Left lung (tissue), 10 donors: Measurements from ENCODE around the gene MYOZ2. TPM values are rescaled to one million over a fixed set of nuclear protein-coding genes. Genes with fewer than 3 reads are reported as not detected.

Experiments
- ATAC-seq: fragments of 200-7000 bp; cut with Tn5 transposase; one replicate; pipeline ENCODE4 v1.9.1; 2020; ENCODE audit warnings: moderate library complexity
- DNase-seq, 4 donors: peaks; one replicate each; pipeline ENCODE4 v3.0.0-alpha.2; 2013 to 2020
- H3K27ac ChIP-seq, 2 donors: fragments of 200-600 bp; sonication (generic) in 1 of 2; one replicate each; pipeline versions ENCODE4 v1.5.0 to v1.8.0; 2020 to 2021
- H3K27me3 ChIP-seq, 2 donors: fragments of 200-600 bp; sonication (generic) in 1 of 2; one replicate each; pipeline versions ENCODE4 v1.5.0 to v1.8.0; 2020 to 2021
- H3K36me3 ChIP-seq, 2 donors: fragments of 200-600 bp; sonication (generic) in 1 of 2; one replicate each; pipeline versions ENCODE4 v1.5.0 to v1.8.0; 2020 to 2021
- H3K4me1 ChIP-seq, 2 donors: fragments of 200-600 bp; one replicate each; pipeline ENCODE4 v1.8.0; 2021
- H3K4me3 ChIP-seq, 2 donors: fragments of 200-600 bp; sonication (generic) in 1 of 2; one replicate each; pipeline versions ENCODE4 v1.5.0 to v1.8.0; 2020 to 2021; ENCODE audit warnings: mild to moderate bottlenecking in 1 of 2
- H3K9me3 ChIP-seq, 2 donors: fragments of 200-600 bp; sonication (generic) in 1 of 2; one replicate each; pipeline versions ENCODE4 v1.5.0 to v1.8.0; 2020 to 2021
- CTCF ChIP-seq, 2 donors: fragments of 200-600 bp; sonication (generic) in 1 of 2; IDR thresholded peaks; one replicate each; pipeline versions ENCODE4 v1.5.0 to v1.8.0; 2021; ENCODE audit warnings: antibody characterized with exemption in 2 of 2
- intact Hi-C, 2 donors: fragments of 100-400 bp; cut with DNase I; formaldehyde crosslinking; loops; one replicate each; pipeline versions ENCODE4 v1.11.2 to v1.14.2; 2022
- polyA plus RNA-seq, 6 donors: library from polyadenylated mRNA; unstranded; fragments of 120-200 nt; gene quantifications; one replicate each; pipeline ENCODE4 v1.2.1, GENCODE V29; 2013; ENCODE audit not compliant: insufficient read length in 6 of 6
- total RNA-seq, 2 donors: library from RNA; stranded (reverse); fragmentation: NEBNext Ultra II Directional; extraction: Animal tissue kit (Norgen Biotek cat#: 25700); gene quantifications; one replicate each; pipeline ENCODE4 v1.2.1, GENCODE V29; 2021
- donor health status: DM: no; HTN: yes; CAD: no.
- donor health status: DM: no; HTN: no; CAD: no.

The MYOZ2 gene
- total and polyA plus RNA-seq, 8 donors, result 0.06 to 0.39 (median 0.12) TPM; not detected in 2

GRCh38 chr4:119227690-119228089 lies 92.1 kb downstream of the MYOZ2 start:
- intact Hi-C loops, result no loop called here
- Histone ChIP-seq H3K36me3 (no peaks in the 10 kb centered on the region), H3K27ac (no peak overlapping the region), H3K4me3 (no peak overlapping the region), H3K9me3 (no peaks in the 10 kb centered on the region), H3K4me1 (peaks cover 0 to 5% of the 10 kb centered on the region in 2 donors), H3K27me3 (no peaks in the 10 kb centered on the region)
- DNase-seq (no peak), ATAC-seq (no peak)
- no peak for TF ChIP-seq CTCF (IDR thresholded peaks at IDR 0.05)

- Histone ChIP-seq H3K27me3 (no peaks in the 10 kb centered on the region), H3K36me3 (no peaks in the 10 kb centered on the region), H3K9me3 (no peaks in the 10 kb centered on the region), H3K4me1 (peaks cover 0 to 9% of the 10 kb centered on the region in 2 donors), H3K4me3 (no peak overlapping the region), H3K27ac (no peak overlapping the region)
- intact Hi-C loops, result no loop called here
- ATAC-seq, result no peak
- no peak for TF ChIP-seq CTCF (IDR thresholded peaks at IDR 0.05)
- no peak for DNase-seq
Observed at GRCh38 chr4:119228406-119228805, 92.8 kb downstream of the MYOZ2 start.

- no peaks in the 10 kb centered on the region for H3K27me3 ChIP-seq
- H3K4me3 ChIP-seq, result no peak overlapping the region
- intact Hi-C loops, result no loop called here
- H3K36me3 ChIP-seq, result no peaks in the 10 kb centered on the region
- no peak overlapping the region for H3K27ac ChIP-seq
- ATAC-seq (no peak), DNase-seq (no peak)
- TF ChIP-seq CTCF (IDR thresholded peaks at IDR 0.05), result no peak
- H3K9me3 ChIP-seq, result no peaks in the 10 kb centered on the region
- H3K4me1 ChIP-seq, result peaks cover 0 to 17% of the 10 kb centered on the region in 2 donors
Observed at GRCh38 chr4:119229908-119230687, 94.5 kb downstream of the MYOZ2 start.

- TF ChIP-seq CTCF (IDR thresholded peaks at IDR 0.05), result no peak
- ATAC-seq, result no peak
- H3K9me3 ChIP-seq, result no peaks in the 10 kb centered on the region
Observed at GRCh38 chr4:119231491-119231890, 95.9 kb downstream of the MYOZ2 start.

GRCh38 chr4:119232286-119232685 lies 96.7 kb downstream of the MYOZ2 start:
- no peak overlapping the region for H3K27ac ChIP-seq
- no peaks in the 10 kb centered on the region for H3K27me3 ChIP-seq
- no peaks in the 10 kb centered on the region for H3K9me3 ChIP-seq
- H3K4me1 ChIP-seq, result peaks cover 0 to 17% of the 10 kb centered on the region in 2 donors
- no peak for TF ChIP-seq CTCF (IDR thresholded peaks at IDR 0.05)
- ATAC-seq (no peak), DNase-seq (no peak)
- intact Hi-C loops, result no loop called here
- H3K4me3 ChIP-seq, result no peak overlapping the region
- peaks cover 0 to 3% of the 10 kb centered on the region in 2 donors for H3K36me3 ChIP-seq

More at GRCh38 chr4:119231491-119231890, 95.9 kb downstream of the MYOZ2 start:
- intact Hi-C loops, result no loop called here
- Histone ChIP-seq H3K4me3 (no peak overlapping the region), H3K27me3 (no peaks in the 10 kb centered on the region), H3K4me1 (peaks cover 0 to 17% of the 10 kb centered on the region in 2 donors), H3K27ac (no peak overlapping the region), H3K36me3 (peaks cover 0 to 2% of the 10 kb centered on the region in 2 donors)
- DNase-seq, result no peak
